Activated CD4-positive, alpha-beta T cell treated with anti-CD3 and anti-CD28 coated beads, Interleukin-2, amount 50 U/mL, for 24 hours (primary cell): ENCODE results near the gene PLP2.
"Not testable (repeated sequence)": the region's sequence is repeated elsewhere in the genome, so short reads cannot be mapped to it uniquely, and the experiment has no call there.

Experiments used
- DNase-seq, 2 donors: peaks; one replicate each; pipeline ENCODE4 v3.0.0-alpha.2; 2020; ENCODE audit warnings: low read depth in 1 of 2, low spot score in 1 of 2

The PLP2 gene

DNA sequence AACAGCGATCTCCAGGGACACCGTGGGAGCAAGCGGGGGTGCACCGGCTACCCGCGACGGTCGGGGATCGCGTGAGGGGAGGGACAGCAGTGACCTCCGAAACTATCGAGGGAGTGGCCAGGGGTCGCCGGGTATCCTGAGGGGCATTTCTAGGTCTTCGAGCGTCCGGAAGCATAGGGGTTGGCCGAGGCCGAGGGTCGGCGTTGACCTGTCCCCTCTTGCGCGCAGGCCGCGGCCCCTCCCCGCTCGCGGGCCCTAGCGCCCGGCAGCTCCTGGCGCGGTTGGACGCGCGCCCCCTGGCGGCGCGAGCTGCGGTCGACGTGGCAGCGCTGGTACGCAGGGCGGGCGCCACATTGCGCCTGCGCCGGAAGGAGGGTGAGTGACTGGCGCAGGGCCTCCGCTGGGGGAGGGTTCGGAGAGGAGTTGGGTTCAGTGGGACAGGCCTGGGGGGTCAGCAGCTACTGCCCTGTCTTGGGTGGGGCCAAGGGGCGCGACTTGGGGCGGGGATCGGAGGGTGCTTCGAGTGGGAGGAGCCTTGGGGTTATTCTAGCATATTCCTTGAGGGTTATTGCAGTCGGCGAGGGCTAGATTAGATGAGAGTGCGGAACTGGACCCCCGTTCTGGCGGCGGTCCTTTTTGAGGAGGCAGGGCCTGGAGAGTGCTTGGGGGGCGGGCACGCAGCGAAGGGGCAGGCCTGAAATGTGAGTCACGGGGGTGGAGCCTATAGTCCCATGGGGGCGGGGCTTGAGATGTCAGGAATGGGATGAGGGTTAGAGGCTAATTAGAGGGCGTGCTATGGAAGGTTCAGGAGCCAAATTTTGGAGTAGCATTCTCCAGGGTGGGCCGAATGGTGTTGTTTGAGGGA lies 7.9 kb upstream of the PLP2 start:
- peak; percentile 52 to 59 for DNase-seq

DNA sequence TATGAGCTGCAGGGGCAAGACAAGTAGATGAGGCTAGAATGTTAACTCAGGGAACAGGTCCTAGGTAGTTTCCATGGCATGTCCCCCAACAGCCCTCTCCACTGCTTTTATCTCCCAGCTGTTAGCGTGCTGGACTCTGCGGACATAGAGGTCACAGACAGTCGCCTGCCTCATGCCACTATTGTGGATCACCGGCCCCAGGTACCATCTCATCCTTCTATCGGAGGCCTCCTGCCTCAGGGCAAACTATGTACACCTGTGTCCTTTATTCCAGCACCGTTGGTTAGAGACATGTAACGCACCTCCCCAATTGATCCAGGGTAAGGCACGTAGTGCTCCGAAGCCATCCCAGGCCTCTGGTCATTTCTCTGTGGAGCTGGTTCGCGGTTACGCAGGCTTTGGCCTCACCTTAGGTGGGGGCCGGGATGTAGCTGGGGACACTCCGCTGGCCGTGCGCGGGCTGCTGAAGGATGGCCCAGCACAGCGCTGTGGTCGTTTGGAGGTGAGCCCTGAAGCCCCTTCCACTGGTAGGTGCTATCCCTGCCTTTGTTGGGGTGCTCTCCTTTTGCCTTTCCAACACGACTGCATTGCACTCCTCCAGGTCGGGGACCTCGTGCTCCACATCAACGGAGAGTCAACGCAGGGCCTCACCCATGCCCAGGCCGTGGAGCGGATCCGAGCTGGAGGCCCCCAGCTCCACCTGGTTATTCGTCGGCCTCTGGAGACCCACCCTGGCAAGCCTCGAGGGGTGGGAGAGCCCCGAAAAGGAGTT lies 6.9 kb upstream of the PLP2 start:
- no peak for DNase-seq

DNA sequence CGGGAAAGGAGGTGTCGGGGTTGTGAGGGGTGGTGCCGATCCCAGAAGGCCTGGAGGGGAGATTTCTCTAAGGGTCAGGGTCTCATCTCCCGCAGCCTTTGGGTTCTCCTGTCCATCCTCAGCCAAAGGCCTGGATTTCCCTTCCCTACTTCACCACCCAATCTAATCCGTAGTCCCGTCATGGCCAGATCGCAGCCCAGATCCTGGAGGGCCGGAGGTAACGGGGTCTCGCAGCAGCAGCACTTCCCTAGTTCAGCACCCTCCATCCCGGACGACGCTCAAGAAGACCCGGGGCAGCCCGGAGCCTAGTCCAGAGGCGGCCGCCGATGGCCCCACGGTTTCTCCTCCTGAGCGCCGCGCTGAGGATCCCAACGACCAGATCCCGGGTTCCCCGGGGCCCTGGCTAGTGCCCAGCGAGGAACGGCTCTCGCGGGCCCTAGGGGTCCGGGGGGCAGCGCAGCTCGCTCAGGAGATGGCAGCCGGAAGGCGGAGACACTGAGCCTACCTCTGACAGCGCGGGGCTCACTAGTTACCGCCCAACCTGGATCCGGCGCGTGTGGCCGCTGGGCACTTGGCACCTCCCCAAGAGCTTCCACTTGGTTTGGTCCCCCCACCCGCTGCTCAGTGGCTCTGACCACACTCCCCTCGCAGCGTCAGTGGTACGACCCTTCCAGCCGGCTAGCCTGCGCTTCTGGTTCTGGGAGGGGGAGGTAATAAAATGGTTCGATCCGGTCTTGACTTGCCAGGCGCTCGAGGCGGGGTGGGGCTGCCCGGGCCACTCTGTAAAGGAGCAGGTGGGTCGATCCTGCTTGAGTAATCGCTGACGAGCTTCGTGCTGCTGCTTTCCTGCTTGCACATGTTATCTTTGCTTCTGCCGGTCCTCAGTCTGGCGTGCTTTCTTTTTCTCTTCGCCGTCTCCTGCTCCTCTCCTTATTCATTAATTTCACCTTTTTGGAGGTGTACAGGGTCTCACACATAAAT lies 5.5 kb upstream of the PLP2 start:
- peak; percentile 36 to 53 for DNase-seq

DNA sequence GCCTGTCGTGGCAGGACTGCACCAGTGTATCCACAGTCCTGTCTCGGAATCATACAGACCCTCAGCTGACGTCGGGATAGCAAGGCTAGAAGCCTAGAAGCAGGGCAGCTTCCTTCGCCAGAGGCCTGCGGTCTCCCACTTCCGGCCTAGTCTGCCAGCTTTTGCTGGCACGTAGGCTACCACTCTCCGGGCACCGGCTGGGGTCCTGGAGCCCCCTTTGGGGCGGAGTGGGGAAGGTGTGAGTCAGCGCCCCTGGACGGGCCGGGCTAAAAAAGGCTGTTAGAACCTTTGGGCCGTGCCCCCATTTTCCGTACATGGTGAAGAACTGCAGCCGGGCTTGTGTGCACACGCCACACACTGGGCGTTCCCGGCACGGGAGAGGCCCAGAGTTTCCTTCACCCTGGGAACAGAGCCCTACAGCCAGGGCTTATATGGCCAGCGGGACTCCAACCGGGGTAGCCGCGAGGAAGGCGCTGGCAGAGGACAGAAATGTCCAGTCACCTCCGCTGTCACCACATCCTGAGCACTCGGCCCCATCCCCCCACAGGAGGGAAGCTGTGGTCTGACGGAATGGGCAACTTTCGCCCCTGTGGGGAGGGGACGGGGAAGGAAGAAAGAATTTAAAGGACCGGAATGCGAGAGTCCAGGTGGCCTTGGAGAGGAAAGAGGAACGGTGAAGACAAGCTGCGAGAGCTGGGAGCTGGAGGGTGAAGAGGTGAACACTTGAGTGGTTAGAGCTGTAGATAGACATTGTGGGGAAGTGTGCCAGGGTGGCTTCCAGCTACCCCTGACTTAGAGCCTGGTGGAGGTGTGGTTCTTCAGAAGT lies 4.6 kb upstream of the PLP2 start:
- peak in 1 of 2 donors; percentile 40 for DNase-seq

DNA sequence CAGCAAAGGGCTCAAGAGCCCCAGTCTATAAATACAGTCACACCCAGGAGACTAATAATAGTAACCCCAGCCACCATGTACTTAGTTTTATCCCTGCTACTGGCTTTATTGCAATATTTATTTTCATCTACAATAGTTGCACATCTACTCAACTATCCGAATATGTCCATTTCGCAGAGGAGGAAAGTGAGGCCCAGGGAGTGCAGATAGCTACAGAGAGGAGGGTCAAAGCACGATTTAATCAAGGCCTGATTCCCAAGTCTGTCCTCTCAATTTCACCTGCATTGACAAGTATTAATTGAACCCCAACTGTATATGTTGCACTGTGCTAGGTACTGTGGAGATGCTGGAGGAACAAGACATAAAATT lies 4.0 kb upstream of the PLP2 start:
- DNase-seq: no peak

DNA sequence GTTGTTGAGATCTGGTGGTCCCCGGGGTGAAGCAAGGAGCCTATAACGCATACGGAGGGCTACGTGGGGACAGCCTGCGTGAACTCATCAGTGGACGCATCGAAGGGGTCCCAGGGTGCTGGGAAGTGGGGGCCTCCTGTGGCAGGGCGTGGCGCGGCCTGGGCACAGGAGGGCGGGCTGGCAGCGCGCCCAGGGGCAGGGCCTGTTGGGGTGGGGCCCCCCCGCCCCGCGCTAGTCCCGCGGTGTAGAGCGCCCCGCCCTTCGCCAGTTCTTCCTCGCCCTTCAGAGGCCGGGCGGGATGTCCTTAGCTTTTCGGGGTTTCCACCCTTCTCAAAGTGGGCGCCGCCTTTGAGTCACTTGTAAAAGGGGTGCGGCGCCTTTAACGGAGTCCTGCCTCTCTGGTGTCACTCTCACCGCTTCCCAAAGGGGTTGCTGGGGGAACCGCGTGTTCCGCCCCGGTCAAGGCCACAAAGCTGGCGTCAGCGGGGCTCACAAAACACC lies 632 bp downstream of the PLP2 start:
- DNase-seq: peak in 1 of 2 donors; percentile 45

DNA sequence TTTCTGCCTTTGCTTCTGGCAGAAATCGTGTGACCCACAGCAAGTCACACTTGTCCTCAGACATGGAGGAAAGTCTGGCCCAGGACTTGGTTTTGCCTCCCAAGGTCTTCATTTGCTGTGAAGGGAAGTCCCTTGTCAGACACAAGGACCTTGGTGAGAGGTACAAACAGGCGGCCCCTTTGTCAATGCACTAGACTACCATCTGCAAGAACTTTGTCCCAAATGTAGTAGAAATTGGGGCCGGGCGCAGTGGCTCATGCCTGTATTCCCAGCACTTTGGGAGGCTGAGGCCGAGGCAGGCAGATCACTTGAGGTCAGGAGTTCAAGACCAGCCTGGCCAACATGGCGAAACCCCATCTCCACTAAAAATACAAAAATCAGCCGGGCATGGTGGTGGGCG lies 1.8 kb downstream of the PLP2 start:
- DNase-seq: not testable (repeated sequence)

DNA sequence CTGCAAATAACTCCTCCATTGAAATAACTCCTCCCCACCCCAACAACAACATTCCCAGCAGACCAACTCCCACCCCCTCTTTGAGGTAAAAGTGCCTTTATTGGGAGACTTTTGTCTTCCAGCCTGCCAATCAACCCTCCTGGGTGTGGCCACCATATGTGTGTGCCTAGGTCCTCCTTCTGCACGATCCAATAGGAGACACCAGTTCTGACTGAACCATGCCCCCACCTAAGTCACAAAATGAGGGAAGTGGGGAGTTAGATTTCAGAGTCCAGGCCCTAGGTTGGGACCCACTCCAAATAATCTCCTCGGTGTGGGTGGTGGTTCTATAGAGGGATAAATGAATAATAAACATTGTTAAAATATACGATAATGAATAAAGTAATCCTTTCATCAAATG lies 3.0 kb downstream of the PLP2 start:
- DNase-seq: no peak

DNA sequence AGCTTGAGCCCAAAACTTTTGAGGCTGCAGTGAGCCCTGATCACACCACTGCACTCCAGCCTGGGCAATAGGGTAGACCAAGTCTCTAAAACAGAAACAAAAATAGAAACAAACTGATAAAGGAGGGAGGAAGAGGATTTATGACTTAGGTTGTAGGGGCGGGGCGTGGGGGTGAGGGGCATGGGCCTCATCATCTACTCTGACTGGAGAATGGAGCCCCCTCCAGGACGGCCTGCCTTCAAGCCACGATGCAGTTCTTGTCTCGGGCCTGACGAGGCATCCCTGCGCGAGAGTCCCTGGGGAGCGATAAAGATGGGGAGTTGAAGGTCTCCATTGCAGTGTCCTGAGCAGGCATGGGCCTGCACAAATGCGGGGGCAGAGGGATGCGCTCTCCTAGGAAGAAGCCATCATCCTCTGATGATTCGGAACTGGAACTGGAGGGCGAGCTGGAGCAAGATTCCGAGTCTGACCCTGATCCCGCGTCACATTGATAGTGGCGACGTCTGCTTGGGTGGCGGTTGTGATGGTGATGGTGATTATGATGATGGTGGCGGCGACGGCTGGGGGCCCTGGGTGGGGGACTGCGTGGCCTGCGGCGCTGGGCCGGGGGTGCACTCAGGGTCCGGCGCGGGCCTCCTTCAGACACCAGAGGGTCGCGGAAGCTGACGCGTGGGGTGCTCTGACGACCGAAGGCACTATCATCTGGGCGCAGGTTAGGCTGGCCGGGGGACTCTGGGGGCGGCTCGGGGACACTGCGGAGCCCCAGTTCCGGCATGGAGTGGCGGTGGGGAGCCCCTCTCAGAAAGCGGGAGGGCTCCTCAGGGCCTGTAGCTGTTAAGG lies 4.0 kb downstream of the PLP2 start:
- no peak for DNase-seq

DNA sequence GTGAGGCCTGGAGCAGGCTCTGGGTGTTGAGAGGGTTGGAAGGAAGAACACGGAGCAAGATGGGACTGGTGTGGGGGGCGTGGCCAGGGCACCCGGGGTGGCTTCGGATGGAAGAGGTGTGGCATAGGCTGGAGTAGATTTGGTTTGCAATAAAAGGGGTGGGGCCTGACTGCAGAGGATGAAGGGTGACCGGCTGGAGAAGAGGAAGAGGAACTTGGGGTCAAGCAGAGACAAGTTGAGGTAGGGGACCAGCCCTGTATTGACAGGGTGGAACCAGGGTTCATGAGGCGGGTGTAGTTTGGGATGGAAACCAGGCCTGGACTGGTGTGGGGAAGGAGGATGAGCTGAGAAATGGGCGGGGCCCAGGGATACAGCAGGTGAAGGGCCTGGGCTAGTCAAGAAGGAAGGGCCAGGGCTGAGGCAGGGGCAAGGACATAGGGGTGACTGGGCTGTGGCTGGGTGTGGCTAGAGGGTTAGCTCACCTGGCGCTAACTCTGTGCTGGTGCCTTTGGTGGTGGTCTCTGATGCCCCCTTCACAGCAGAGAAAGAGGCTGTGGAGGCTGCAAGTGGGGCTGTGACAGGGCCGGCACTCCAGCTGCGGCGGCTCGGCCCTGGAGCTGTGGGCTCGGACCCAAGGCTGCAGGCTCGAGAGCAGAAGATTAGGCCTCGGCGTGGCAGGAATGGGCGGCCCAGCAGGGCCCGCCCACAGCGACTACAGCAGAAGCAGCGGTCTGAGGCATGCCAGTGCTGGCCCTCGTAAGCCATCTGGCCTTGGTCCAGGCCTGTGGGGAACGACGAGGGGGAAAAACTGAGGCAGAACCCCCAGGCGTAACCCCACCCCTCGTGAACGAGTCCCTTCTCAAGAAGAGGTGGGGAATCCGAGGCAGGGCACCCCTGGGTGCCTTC lies 5.0 kb downstream of the PLP2 start:
- no peak for DNase-seq

DNA sequence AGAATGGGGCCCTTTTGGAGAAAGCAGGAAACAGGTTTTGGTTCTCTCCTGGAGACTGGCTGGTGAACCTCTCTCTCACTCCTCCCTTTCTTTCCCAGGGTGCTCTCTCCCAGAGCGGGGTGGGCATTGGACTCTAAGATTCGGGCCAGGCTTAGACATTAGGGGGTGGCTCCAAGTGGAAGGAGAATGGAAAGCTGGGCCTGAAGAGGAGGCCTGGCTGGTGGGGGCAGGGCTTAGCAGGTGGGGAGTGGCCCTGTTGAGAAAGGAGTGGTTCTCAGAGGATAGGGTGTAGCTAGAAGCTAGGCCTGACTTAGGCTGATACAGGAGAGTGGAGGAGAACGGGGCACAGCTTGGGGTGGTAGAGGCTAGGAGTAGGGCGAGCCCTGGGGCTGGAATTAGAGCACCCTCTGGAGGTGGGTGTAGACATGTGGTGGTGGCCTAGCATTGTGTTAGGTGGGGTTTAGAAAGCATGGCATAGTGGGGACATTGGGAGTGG lies 5.7 kb downstream of the PLP2 start:
- DNase-seq: no peak

DNA sequence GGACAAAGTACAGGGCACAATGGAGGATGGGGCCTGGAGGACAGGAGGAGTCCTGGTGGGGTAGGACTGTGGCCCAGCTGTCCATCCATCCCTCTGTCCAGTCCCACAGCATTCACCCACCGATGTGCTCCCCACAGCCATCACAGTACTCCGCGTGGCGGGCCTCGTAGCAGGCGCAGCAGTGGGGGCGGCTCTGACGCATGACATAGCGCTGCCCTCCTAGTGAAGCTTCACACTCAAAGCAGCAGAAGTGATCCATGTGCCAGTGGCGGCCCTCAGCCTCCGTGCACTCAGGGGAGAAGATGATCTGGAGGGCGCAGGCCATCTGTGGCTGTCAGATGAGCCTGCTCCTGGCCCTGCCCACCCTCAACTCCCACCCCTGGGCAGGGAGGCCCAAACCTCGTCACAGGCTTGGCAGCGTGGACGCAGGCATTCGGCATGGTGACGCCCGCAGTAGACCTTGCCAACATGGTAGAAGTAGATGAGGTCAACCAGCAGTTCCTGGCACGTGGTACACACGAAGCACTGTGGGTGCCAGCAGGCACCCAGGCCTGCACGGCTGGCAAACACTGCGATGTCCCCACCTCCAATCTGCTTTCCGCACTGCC lies 6.3 kb downstream of the PLP2 start:
- no peak for DNase-seq

DNA sequence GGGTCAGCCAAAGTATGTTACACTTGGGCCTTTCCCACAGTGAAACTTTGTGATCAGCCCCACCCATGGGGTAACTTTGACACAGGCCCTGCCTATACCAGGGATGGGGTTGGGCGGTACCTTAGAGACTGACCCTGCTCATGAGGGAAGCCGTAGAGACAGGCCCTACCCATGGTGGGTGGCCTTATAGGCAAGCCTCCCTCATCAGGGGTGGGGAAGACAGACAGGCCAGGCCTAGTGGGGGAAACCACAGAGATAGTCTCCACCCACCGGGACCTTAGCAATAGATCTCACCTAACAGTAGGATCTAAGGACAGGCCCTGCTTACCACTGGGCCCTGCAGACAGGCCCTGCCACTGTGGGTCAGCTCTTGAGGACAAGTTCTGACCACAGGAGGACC lies 6.8 kb downstream of the PLP2 start:
- no peak for DNase-seq

DNA sequence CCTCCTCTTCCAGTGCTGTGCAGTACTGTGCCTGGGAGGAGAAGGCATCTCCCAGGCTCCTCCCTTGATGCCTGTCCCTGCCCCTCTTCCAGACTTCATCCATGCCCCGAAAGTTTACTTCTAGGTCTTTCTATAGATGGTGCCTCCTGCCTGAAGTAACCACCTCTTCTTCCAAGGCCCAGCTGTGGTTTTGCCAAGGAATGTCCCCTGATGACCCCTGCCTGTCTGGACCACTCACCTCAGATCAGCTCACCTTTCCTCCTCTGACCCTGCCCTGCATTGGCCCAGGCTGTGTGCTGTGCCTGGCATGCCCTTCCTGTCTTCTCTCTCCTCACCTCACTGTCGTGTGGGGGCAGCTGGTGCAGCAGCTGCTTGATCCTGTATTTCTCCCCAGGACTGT lies 7.7 kb downstream of the PLP2 start:
- DNase-seq: no peak

DNA sequence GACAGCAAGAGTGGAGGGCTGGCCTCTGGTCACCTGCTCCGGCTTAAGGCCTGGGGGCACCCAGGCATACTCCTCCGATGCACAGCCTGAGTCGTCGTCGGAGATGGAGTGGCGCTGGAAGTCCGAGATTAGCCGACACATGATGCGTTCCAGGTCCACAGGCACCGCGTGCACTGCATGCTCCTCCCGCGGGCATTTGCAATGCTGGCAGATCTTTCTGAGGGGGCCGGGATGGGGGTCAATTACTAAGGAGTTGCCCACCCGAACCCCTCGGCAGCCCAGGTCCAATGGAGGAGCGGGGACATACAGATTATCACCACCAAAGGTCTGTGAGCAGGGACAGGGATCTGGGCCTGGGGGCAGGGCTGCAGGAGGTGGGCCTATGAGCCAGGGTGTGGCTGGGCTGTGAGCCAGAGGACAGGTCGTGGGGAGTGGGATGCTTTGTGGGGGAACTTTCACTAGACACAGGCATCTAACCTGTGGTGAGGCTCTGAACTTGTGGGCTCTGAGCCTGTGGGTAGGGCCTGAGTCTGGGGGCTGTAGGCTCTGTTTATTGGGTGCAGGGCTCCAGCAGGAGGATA lies 12.1 kb downstream of the PLP2 start:
- DNase-seq: no peak

DNA sequence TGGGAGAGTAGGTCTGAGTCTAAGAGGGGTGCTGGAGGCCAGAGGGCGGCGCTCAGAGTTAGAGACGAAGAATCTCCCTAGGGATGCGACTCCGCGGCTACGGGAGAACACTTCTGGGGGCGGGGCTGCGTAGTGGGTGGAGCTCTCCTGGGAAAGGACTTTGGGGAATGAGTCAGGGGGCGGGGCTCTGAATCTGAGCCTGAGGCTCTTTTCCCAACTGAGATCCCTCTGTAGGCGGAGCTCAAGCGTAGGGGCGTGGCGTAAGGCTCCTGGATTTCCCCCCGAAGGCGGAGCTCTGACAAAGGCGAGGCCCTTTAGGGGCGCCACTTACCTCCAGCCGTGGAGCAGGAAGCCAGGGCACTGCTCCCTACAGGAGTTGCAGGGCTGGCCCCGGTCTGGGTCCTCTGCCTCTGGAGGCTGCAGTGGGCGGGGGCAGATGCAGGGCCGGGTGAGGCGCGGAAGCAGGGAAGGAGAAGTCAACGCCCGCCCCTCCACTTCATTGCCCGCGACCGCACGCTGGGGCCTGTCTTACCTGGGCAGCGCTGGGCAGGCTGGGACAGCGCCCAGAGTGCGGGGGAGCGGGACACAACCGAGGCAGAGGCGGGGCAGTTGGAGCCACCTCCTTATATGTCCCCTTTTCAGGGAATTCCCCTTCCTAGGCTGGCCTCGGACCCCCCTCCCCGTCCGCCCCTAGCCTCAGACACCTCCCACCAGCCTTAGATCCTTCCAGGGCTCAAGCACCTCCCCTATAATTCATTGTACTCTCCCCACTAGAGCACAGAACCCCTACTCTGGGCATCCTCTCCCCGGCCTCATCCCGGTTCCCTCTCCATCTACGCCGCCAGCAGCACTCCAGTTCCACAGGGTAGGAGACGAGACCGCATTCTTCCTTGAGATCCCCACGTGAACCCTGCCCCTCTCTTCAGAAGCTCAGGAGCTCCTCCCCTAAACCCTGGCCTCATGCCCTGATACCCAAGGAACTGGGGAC lies 12.9 kb downstream of the PLP2 start:
- no peak for DNase-seq
